Panc1 (cell line): Measurements from ENCODE around the gene IL10.

Experiments
- POLR2AphosphoS5 ChIP-seq: IDR thresholded peaks from 2 replicates; pipeline ENCODE4 v1.6.1; 2012; ENCODE audit warnings: mild to moderate bottlenecking, low read depth, low read length, moderate library complexity
- SIN3A ChIP-seq: IDR thresholded peaks from 2 replicates; pipeline ENCODE4 v1.6.1; 2012; ENCODE audit warnings: low read depth, mild to moderate bottlenecking, low read length, moderate library complexity, borderline replicate concordance; ENCODE audit not compliant: insufficient read depth
- TCF7L2 ChIP-seq: IDR thresholded peaks from 2 replicates; pipeline ENCODE4 v1.6.1; 2011; ENCODE audit warnings: mild to moderate bottlenecking, low read depth, low read length, inconsistent platforms
- TF ChIP-seq, protein P1 (sequence below): fragments of 450-650 bp; IDR thresholded peaks from 2 replicates; pipeline ENCODE4 v1.5.1; 2017; ENCODE audit warnings: mild to moderate bottlenecking
- TF ChIP-seq, protein P2 (sequence below), 2 experiments: IDR thresholded peaks; 2 replicates each; pipeline ENCODE4 v1.6.1; 2011 to 2012; ENCODE audit warnings: low read depth in 2 of 2, control low read depth in 1 of 2, low read length in 1 of 2, mild to moderate bottlenecking in 1 of 2, moderate library complexity in 1 of 2; ENCODE audit not compliant: insufficient read depth in 1 of 2

DNA sequence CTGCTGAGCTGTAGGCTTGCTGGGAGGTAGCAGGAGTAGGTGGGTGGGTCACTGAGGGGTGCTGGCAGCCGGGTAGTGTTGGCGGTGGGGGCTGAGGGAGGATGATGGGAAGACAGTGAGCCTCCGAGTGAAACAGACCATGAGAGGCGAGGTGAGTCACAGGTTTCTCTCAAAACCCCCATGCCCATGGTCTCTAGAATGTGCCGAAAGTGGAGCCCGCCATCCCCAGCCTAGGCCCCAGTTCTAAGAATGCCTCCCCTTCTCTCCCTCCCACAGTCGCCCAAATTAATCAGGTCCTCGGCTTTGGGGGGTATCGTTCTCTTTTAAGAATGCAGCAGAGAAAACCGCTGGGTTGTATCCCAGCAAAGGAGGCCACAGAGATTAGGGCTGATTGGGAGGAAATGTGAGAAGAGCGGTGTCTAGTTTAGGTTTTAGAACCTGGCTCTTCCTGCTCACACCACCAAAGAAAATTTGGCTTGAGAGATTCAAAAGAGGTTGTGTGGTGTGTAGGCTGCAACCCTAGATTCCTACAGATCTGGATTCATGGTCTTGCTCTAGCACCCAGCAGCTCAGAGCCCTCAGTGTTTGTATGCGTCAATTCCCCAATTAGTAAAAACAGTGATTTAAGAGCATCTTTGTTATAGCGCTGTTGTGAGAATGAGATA is 29.4 kb downstream of the IL10 start:
- TF ChIP-seq, protein P1, sequence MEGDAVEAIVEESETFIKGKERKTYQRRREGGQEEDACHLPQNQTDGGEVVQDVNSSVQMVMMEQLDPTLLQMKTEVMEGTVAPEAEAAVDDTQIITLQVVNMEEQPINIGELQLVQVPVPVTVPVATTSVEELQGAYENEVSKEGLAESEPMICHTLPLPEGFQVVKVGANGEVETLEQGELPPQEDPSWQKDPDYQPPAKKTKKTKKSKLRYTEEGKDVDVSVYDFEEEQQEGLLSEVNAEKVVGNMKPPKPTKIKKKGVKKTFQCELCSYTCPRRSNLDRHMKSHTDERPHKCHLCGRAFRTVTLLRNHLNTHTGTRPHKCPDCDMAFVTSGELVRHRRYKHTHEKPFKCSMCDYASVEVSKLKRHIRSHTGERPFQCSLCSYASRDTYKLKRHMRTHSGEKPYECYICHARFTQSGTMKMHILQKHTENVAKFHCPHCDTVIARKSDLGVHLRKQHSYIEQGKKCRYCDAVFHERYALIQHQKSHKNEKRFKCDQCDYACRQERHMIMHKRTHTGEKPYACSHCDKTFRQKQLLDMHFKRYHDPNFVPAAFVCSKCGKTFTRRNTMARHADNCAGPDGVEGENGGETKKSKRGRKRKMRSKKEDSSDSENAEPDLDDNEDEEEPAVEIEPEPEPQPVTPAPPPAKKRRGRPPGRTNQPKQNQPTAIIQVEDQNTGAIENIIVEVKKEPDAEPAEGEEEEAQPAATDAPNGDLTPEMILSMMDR = no peak
- no peak for TF ChIP-seq POLR2AphosphoS5
- no peak for TF ChIP-seq TCF7L2
- TF ChIP-seq SIN3A = no peak
- TF ChIP-seq, protein P2, sequence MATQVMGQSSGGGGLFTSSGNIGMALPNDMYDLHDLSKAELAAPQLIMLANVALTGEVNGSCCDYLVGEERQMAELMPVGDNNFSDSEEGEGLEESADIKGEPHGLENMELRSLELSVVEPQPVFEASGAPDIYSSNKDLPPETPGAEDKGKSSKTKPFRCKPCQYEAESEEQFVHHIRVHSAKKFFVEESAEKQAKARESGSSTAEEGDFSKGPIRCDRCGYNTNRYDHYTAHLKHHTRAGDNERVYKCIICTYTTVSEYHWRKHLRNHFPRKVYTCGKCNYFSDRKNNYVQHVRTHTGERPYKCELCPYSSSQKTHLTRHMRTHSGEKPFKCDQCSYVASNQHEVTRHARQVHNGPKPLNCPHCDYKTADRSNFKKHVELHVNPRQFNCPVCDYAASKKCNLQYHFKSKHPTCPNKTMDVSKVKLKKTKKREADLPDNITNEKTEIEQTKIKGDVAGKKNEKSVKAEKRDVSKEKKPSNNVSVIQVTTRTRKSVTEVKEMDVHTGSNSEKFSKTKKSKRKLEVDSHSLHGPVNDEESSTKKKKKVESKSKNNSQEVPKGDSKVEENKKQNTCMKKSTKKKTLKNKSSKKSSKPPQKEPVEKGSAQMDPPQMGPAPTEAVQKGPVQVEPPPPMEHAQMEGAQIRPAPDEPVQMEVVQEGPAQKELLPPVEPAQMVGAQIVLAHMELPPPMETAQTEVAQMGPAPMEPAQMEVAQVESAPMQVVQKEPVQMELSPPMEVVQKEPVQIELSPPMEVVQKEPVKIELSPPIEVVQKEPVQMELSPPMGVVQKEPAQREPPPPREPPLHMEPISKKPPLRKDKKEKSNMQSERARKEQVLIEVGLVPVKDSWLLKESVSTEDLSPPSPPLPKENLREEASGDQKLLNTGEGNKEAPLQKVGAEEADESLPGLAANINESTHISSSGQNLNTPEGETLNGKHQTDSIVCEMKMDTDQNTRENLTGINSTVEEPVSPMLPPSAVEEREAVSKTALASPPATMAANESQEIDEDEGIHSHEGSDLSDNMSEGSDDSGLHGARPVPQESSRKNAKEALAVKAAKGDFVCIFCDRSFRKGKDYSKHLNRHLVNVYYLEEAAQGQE (IDR thresholded peaks at IDR 0.05; ENCODE audit: insufficient read depth in 1 of 2, low read depth in 2 of 2, low read length in 1 of 2) = no peak
